ENCODE results near the gene IL31. TPM values are rescaled to one million over a fixed set of nuclear protein-coding genes. Genes with fewer than 3 reads are reported as not detected.

The IL31 gene
- total and polyA plus RNA-seq, 2 of the 4 experiments (the other 2 are of a cell fraction): not detected

- TF ChIP-seq ELK1 (IDR thresholded peaks at IDR 0.05; ENCODE audit: borderline replicate concordance, low read depth, low read length) (no peak), MAFK (IDR thresholded peaks at IDR 0.05; ENCODE audit: low read depth, low read length) (peak; percentile 55)
- Histone ChIP-seq H2BK20ac (ENCODE audit: low read depth, low read length) (no peak overlapping the region), H3K79me1 (ENCODE audit: low read depth in 1 of 2, low read length in 2 of 2) (peaks cover 16 to 27% of the 10 kb centered on the region in 2 experiments; a peak in 3 of 4 replicates), H3K36me3 (ENCODE audit: control insufficient read depth, insufficient read depth, low read length) (peaks cover 46% of the 10 kb centered on the region), H2AK9ac (replicated peaks; ENCODE audit: low read depth, low read length, poor library complexity) (no peak overlapping the region), H2AFZ (replicated peaks; ENCODE audit: low read length, poor library complexity) (no peak overlapping the region), H3K27ac (ENCODE audit: insufficient read depth, low read length) (no peak overlapping the region), H2BK5ac (ENCODE audit: low read depth, low read length, poor library complexity, severe bottlenecking) (no peak overlapping the region), H2BK120ac (ENCODE audit: low read depth, low read length) (no peak overlapping the region), H4K8ac (ENCODE audit: low read depth in 2 of 2, low read length in 2 of 2) (no peak overlapping the region), H3K4ac (ENCODE audit: low read depth, low read length) (no peak overlapping the region), H3K9ac (ENCODE audit: low read depth, low read length) (no peak overlapping the region), H3K18ac (ENCODE audit: low read depth, low read length) (no peak overlapping the region), H3K23ac (ENCODE audit: low read depth, low read length) (no peak overlapping the region), H4K20me1 (ENCODE audit: insufficient read depth, low read length) (peaks cover 4% of the 10 kb centered on the region; the same call in 1 of the 2 replicates), H3K4me2 (ENCODE audit: low read depth, low read length) (no peak overlapping the region), H3K4me1 (ENCODE audit: control insufficient read depth, insufficient read depth, low read length) (no peaks in the 10 kb centered on the region), H3K9me1 (ENCODE audit: insufficient read depth, low read length) (0 out of 2 replicates have a peak, but pooled peaks cover 2% of the 10 kb centered on the region), H4K91ac (ENCODE audit: insufficient read depth, low read depth, low read length) (no peak overlapping the region), H2BK15ac (ENCODE audit: low read depth, low read length) (no peak overlapping the region), H3K4me3 (ENCODE audit: insufficient read depth, low read depth, low read length) (no peak overlapping the region), H3K14ac (replicated peaks; ENCODE audit: low read depth, low read length) (no peak overlapping the region), H3K9me3 (ENCODE audit: control insufficient read depth, insufficient read depth, low read length) (no peaks in the 10 kb centered on the region), H3K27me3 (ENCODE audit: control insufficient read depth, insufficient read depth, low read length) (no peaks in the 10 kb centered on the region), H4K5ac (ENCODE audit: low read depth, low read length) (no peak overlapping the region), H3K56ac (ENCODE audit: extremely low read depth, insufficient read depth, low read length) (no peak overlapping the region), H2AK5ac (ENCODE audit: low read depth, low read length) (no peak overlapping the region)
- ChIA-PET CTCF (interaction anchor here (0.6 to 1.7 kb wide), 4 partner anchors 9 to 674 kb away, joined by 3 to 5 read pairs (median 4); partner anchors contain the start of gene PSMD9), POLR2A (ENCODE audit: unreplicated experiment) (no interaction called here)
- in situ Hi-C loops (cut with MboI; ENCODE audit: low sequenced_read_pairs): no loop called here
- BruUV-seq (replicated peaks): no TSS peak
- DNase-seq (peak; percentile 59), ATAC-seq (ENCODE audit: low read depth) (no peak)
- 79% methylated on average over 3 of the region's 5 CpGs; no CpG with 5 or more reads in 1 of the 2 experiments for WGBS, 2 experiments (ENCODE audit: extremely low coverage in 2 of 2, insufficient read length in 1 of 2)
- dilution Hi-C loops (cut with HindIII; ENCODE audit: low sequenced_read_pairs, unreplicated experiment): no loop called here
- intact Hi-C loops (cut with micrococcal nuclease): no loop called here
Measured at GRCh38 chr12:122215771-122216170, 41.8 kb upstream of the IL31 start.

All from IMR-90 (cell line).